Keratinocyte (primary cell): ENCODE results near the gene TTC14.

ENCODE experiments used
- CTCF ChIP-seq, 3 experiments: IDR thresholded peaks in 1 of 3; conservative IDR thresholded peaks in 1 of 3; optimal IDR thresholded peaks in 1 of 3; 2 replicates in 2 of 3; 3 replicates in 1 of 3; pipeline versions ENCODE3 to v1.5.1; 2011; ENCODE audit warnings: low read length in 3 of 3, mild to moderate bottlenecking in 3 of 3, moderate library complexity in 2 of 3, control low read depth in 1 of 3, inconsistent platforms in 1 of 3; ENCODE audit not compliant: insufficient read depth in 2 of 3; ENCODE audit errors: extremely low read depth in 1 of 3
- EZH2 ChIP-seq: IDR thresholded peaks from one replicate; pipeline ENCODE4 v1.6.1; 2012; ENCODE audit warnings: inconsistent platforms, mild to moderate bottlenecking, low read length, moderate library complexity

GRCh38 chr3:180590396-180590795 lies 11.6 kb upstream of the TTC14 start:
- TF ChIP-seq CTCF (optimal IDR thresholded peaks at IDR 0.05 in 1 of 3, IDR thresholded peaks at IDR 0.05 in 1 of 3, conservative IDR thresholded peaks at IDR 0.05 in 1 of 3; ENCODE audit: extremely low read depth in 1 of 3, insufficient read depth in 2 of 3, low read length in 3 of 3): no peak
- no peak for TF ChIP-seq EZH2
